GM12801 (cell line): Measurements from ENCODE around the gene KIF6.

Source experiments
- CTCF ChIP-seq: IDR thresholded peaks from one replicate; pipeline ENCODE4 v1.5.1; 2011; ENCODE audit warnings: control low read depth; ENCODE audit not compliant: insufficient read length; ENCODE audit errors: extremely low read depth

Gene KIF6

GRCh38 chr6:39653612-39654011 lies 71.6 kb downstream of the KIF6 start:
- no peak for TF ChIP-seq CTCF

- no peak for TF ChIP-seq CTCF
These were observed 75.2 kb downstream of the KIF6 start for GRCh38 chr6:39649996-39650395.

GRCh38 chr6:39646751-39647420 lies 78.3 kb downstream of the KIF6 start:
- TF ChIP-seq CTCF: no peak

- no peak for TF ChIP-seq CTCF
These were observed 82.9 kb downstream of the KIF6 start for GRCh38 chr6:39642270-39642669.

GRCh38 chr6:39638126-39638822 lies 86.9 kb downstream of the KIF6 start:
- TF ChIP-seq CTCF: no peak

- TF ChIP-seq CTCF: no peak
These were observed 90.4 kb downstream of the KIF6 start for GRCh38 chr6:39634646-39635341.

GRCh38 chr6:39625209-39625608 lies 100.0 kb downstream of the KIF6 start:
- TF ChIP-seq CTCF: no peak
